Kidney glomerular epithelial cell (primary cell): ENCODE measurements around the gene SMCR8.
"Not testable (repeated sequence)": the region's sequence is repeated elsewhere in the genome, so short reads cannot be mapped to it uniquely, and the experiment has no call there.

Experiments used
- DNase-seq: peaks from one replicate; lab custom pipeline; 2025; lab: John Stamatoyannopoulos, UW

Gene SMCR8

DNA sequence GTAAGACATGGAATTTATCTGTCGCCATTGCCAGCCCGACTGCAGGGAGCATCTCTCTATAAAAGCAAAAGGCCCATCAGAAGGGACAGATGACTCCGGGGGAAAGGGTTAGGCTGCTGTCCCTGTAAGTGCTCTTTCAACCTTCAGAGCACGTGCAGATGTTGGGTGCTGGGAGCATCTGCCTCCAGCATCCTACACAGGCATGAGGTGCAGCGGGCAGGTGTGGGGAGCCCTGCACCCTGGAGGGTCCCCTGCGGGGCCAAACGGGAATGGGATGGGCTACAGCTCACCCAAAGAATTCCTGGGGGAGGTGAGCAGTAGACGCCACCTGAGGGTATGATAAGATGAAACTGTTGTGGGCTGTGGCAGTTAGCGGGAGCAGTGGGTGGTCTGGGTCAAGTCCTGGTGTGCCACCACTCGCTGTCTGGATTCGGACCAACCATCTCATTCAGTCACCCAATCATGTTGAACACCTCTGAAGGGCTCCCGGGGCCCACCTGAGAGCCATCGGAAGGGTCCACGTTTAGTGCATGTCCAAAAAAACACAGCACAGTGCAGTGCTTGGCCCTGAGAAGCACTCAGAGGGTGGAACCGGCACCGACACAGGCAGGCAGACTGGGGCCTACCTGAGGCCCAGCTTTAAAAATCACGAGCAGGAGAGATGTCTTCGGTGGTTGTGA lies 3.8 kb downstream of the SMCR8 start:
- no peak for DNase-seq

DNA sequence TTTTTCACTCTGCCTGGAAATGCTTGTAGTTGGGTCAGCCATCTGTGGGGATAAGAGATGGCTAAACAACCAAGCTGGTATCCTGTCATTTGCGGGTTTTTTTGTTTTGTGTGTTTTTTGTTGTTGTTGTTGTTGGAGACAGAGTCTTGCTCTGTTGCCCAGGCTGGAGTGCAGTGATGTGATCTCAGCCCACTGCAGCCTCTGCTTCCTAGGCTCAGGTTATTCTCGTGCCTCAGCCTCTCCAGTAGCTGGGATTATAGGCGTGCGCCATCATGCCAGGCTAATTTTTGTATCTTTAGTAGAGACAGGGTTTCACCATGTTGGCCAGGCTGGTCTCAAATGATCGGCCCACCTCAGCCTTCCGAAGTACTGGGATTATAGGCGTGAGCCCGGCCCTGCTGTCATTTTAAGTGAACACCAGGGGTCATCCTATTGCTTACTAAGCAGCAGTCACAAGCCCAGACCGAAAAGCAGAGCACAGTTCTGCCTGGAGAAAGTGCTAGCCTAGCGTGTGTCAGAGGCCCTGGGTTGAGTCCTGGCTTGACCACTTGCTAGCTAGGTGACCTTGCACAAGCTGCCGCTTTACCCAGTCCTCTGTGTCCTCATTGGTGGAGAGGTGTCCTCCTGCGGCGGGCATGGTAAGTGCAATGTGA lies 4.6 kb downstream of the SMCR8 start:
- peak; percentile 6 for DNase-seq

DNA sequence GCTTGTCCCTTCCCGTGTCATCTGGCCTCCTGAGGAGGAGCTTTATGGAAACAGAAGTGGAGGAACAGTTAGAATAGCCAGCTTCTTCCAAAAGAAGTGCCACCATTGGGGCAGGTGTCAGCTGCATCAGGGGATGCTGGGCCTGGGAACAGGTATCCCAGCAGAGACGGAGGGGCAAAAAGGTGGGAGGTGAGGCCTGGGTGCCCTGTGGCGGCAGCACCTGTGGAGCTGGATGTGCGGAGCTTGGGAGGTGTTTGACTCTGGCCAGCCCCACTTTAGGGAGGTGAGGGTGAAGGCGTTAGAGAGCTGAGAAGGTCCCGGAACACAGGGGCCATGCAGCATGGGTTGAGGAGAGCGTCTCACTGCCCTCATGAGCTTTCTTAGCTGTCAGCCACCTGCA lies 5.2 kb downstream of the SMCR8 start:
- DNase-seq: no peak

DNA sequence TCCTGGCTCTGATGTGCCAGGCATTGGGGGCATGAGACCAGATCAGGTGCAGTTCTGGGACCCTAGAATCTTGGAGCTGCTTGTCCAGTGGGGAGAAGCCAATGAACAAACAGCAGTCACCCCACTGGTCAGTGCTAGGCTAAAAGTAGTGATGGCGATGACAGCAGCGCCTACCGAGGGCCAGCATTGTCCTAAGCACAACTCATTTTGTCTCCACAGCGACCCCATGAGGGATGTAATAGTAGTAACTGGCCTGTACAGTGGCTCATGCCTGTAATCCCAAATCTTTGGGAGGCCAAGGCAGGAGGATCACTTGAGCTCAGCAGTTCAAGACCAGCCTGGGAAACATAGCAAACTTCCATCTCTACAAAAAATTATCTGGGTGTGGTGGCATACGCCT lies 6.2 kb downstream of the SMCR8 start:
- no peak for DNase-seq

DNA sequence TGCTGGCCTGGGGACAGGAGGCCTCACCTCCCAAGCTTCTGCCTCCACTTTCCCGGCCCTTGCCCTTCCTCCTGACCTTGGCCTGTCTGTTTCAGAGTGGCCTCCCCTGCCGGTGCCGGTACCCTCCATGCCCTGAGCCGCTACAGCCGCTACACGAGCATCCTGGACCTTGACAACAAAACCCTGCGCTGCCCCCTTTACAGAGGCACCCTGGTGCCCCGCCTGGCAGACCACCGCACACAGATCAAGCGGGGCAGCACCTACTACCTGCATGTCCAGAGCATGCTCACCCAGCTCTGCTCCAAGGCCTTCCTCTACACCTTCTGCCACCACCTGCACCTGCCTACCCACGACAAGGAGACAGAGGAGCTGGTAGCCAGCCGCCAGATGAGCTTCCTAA lies 7.4 kb downstream of the SMCR8 start:
- no peak for DNase-seq

DNA sequence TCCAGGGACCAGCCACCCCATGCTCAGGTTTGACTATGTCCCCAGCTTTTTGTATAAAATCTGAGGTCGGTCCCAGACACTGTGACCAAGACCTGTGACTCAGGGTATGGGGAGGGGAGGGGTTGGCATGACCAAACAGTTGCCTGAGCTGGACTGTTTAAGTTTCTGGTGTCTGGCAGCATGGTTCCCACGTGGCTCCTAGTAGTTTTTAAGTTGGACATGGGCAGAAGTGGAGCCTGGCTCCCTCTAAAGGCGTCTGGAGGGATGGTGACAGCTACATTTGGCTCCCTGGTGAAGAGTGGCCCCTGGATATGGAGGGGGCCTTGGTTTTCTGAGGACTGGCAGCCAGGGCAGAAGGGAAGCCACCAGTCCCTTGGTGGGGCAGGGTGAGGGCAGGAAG lies 7.9 kb downstream of the SMCR8 start:
- no peak for DNase-seq

DNA sequence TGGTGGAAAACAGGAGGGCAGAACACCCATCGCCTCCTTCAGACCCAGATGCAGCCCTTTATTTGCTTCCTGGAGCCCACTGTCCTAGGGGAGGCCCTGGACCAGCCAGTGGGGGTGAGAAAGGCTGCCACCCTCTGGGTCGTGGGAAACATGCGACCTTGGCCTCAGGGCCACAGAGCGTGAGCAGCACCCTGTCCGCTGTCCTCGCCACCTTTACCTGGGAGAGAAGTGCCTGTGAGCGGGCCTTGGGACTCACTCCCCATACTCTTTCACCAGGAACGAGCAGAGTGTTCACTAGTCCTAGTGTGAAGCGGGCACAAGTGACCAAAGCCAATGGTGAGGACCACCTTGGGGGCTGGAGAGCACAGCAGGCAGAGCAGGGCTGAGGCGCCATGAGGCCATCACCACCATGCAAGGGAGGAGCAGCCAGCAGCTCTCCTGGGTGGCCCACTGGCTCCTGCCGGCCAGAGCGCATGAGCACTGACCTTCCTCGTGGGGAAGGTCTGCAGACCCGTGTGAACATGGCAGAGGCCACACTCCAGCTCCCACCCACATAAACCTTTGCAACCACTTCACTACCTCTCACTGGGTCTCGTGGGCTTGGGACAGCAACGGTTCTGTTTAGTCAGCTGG lies 8.5 kb downstream of the SMCR8 start:
- DNase-seq: no peak

DNA sequence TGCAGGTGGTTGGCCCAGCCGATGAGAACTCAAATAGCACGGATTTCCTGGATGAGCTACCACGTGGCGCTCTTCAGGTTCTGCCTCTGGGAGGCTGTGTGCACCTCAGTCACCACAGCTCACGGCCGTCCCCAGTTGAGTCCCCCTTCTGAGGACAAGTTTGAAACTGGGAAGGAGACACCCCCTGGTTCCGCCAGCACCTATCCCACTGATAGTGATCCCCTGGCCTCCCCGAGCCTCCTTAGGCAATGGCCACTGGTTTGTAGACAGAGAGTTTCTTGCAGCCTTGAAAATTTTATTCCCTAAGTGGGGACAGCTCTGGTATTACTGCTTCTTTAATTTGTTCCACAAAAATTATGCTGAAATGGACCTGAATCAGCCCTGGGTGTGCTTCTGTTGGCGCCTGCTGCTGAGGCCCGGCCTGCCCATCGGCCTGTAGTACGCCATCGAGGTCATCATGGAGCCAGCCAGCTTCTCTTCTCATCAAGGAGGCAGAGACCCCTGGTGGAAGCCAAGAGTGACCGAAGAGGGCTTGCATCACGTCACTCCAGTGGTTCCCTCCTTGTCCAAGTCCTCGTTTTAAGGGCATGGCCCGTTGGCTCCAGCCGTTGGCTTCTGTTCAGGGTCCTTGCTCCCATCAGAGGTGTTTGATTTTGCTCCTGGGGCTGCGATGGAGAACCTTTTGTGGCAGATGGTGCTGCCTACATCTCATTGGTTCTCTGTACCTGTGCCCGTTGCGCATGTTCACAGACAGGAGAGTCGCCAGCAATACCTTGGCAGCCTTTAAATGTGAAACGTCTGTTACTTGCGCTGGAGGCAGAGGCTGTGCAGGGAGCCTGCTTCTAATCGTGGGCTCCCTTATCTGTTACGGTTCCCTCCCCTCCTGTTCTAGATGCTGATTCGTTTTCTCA lies 9.3 kb downstream of the SMCR8 start:
- no peak for DNase-seq

DNA sequence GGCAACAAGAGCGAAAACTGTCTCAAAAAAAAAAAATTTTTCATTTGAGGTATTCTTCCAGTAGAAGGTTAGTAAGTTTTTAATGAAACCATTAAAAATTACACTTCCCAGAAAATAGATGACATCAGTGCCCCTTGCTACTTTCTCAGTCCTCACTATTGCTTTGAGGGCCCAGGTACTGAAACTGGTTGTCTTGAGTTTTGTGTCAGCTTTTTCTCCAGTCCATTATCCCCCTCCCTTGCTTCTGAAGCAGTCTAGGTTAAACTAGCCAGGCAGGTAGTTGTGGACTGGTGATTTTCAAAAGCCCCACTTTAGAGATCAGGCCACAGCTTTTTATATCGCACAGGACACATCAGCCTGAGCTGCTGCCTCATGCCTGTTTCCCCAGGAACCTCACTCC lies 10.9 kb downstream of the SMCR8 start:
- DNase-seq: no peak

DNA sequence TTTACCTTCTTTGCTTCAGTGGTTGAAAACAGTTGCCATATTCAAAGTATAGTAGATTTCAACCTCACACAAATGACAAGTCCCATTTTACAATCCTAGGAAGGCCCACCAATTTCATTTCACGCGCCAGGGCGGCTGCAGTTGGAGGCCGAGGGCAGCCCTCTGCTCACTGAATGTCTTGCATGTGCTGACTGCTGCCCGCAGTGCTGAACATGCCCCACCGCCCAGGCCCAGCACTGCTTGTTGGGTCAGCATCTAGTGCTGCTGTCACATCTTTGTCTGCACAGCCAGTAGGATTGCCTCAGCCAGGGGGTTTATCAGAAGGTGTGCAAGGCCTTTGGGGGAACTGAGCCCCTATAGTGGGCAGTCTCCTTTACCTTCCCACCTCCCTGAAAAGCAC lies 11.5 kb downstream of the SMCR8 start:
- DNase-seq: no peak

DNA sequence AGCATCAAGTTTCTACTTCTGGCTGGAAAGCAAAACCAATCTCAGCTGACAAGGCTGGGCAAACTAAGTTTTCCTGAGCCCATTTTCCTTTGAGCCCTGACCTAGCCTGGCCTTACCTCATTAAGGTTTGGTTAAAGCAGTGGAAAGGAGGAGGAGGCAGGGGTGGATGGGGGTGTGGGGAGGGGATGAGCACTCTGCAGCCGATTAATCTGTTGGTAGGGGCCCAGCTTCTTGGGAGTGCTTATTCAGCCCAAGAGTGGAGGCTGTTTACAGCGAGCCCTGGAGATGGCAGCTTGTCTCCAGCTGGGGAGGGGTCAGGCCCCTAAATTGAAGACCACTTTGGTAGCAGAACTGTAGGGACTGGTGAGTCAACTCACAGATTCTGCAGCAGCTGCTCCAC lies 12.0 kb downstream of the SMCR8 start:
- no peak for DNase-seq

DNA sequence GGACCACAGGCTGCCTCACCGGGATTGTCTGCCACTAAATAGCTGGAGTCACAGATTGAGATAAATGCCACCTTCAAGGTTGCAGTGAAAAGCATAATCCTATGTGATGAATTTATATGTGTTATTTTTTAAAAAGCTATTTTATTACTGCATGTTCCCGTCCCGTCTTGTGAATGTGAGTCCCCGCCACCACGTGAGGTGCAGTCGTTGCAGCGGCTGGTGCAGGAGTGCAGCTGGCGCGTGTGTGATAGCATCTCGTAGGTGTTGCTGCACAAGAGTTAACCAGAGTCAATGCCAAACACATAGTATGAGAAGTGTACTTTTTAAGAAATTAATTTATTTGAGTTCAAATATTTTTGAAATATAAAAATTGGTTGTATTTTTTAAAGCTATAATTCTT lies 12.5 kb downstream of the SMCR8 start:
- DNase-seq: no peak

DNA sequence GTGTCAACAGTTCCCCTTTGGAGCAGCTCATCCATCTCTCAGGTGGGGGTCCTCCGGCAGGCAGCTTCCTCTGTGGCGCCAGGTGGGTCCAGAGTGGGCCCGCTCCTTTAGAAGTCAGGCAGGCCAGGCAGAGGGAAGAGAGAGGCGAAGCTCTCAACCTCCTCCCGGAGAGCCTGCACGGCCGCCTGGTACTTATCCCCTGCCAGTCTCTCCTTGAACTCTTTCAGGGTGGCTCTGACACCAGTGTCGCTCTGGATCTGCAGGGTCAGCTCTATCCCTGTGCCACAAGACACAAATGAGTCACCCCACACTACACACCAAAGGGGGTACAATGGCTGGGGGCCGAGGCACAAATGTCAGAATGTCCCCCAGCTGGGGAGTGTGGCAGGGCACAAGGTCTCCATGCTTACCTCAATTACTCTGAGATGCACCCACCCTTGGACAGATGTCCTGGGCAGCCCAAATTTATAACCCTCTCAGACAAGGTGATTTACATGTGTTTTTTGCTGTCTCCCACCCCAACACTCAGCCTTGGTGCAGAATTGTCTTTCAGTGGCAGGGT lies 13.6 kb downstream of the SMCR8 start:
- no peak for DNase-seq

DNA sequence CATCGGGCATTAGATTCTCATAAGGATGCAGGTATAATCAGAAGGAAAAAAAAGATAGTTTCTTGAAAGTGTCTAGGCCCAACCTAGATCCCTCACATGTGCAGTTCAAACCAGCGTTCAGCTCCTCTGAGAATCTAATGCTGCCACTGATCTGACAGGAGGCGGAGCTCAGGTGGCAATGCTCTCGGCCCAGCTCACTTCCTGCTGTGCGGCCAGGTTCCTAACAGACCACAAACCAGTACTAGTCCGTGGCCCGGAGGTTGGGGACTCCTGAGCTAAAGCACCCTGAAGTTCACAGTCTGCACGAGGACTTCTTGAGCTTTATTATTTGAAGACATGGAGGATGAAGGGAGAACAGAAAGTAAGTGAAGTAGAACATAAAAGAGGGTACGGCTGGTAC lies 16.8 kb downstream of the SMCR8 start:
- no peak for DNase-seq

DNA sequence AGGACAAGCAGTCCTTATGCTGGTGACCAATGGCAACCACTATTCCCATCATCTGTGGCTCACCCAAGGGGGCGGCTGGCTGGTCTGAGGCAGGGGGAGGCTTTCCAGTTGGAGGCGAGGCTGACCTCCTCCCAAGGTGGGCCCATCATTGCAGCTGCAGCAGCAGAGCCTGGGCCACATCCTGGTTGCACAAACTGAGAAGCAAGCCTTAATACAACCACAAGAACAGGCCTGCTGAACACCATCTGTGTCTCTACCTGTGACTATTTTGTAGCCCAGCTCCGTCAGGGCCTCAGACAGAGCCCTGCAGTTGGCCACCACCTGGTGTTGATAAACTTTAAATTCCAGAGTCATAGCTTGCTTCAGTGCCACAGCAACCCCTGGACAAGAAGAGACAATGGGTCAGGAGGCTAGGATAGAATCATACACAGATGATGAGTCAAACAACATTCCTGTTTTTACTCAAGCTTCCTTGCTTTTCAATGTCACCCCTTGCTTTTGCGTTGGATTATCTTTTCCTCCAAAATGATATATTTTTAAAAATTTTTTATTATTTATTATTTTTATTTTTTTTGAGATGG lies 17.9 kb downstream of the SMCR8 start:
- no peak for DNase-seq

DNA sequence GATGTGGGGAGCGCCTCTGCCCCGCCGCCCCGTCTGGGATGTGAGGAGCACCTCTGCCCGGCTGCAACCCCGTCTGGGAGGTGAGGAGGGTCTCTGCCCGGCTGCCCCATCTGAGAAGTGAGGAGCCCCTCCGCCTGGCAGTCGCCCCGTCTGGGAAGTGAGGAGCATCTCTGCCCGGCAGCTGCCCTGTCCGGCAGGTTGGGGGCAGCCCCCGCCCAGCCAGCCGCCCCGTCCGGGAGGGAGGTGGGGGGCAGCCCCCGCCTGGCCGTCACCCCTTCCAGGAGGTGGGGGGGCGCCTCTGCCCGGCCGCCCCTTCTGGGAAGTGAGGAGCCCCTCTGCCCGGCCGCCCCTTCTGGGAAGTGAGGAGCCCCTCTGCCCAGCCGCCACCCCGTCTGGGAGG lies 23.1 kb downstream of the SMCR8 start:
- not testable (repeated sequence) for DNase-seq

DNA sequence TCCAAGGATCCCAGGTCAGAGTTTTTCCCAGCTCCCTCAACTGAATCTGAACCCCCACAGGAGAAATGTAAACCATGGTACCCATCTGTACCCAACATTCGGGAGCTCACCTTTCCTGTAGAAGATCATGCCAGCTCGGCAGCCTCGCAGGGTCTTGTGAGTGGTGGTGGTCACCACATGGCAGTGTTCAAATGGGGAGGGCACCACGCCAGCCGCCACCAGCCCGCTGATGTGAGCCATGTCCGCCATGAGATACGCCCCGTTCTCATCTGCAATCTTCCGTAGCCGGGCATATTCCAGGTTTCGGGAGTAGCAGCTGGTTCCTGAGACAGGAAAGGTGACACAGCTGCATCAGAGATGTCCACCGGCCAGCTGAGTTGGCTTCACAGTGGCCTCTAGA lies 24.8 kb downstream of the SMCR8 start:
- DNase-seq: no peak

DNA sequence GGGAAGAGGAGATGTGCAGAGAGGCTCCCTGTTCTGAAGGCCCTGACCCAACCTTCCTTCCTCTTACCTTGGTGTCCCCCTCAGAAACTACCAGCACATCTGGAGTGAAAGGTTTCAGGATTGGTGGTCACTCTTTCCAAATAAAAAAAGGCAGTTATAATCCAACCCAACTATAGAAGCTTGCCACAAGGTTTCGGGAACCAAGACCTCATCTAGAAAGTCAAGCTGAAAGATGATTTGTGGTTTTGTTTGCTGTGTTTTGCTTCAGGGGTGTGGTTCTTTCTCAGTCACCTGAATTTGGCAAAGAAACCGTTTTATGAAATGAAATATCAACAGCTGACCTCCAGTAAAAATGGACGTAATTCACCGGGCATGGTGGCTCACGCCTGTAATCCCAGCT lies 28.9 kb downstream of the SMCR8 start:
- DNase-seq: no peak

DNA sequence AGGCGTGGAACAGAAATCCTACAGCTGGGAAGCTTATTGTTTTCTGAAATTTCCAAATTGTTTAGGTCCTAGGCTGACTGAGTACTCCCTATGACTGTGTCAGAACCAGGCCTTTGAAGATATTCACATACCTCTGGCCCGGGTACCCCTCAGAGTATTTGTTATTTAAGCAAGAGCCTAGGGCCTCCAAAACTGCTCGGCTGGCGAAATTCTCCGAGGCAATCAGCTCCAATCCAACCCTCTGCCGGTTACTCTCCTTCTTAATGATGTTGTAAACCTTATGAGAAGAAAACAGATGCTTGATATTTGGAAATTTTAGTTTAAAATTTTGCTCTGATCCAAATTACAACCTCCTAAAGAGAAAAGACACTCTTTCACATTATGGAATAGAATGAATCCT lies 38.4 kb downstream of the SMCR8 start:
- DNase-seq: no peak

DNA sequence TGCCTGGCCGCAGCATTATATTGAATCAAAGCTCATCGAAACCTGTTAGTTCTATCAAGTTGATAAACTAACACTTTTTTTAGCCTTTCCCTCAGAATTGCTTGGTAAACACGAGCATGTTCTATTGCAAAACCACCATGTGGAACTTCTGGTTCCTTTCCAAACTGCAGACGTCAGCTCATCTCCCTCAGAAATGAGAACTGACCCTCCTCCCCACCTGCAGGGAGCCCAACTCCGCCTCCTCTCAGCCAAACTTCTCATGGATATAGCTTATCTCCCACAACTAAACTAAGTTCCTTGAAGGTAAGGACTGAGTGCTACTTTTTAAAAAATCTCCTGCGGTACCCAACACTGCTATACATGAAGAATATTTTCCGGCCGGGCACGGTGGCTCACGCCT lies 41.5 kb downstream of the SMCR8 start:
- DNase-seq: no peak

DNA sequence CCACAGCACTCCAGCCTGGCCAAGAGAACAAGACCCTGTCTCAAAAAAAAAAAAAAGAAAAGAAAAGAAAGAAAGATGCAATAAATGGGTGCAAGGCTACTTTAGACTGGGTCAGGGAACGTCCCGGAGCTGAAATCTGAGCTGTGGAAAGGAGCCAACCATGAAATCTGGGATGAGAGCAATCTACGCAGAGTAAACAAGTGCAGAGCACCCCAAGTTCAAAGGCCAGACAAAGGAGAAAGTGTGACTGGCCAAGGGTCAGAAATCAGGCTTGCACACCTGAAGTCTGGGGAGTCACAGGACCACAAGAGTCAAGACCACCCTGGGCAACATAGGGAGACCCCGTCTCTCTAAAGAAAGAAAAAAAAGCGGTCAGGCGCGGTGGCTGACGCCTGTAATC lies 45.4 kb downstream of the SMCR8 start:
- DNase-seq: no peak
